HEK293T (cell line): ENCODE results near the gene FADS6.
A peak's percentile ranks its signal among the peaks of the same experiment; 100 is the strongest.

ENCODE experiments used
- CTCF ChIA-PET: fragments of 350-600 bp; formaldehyde crosslinking; extraction: SDS; loops from one replicate; lab custom pipeline; 2021; ENCODE audit warnings: antibody characterized with exemption, inconsistent platforms; lab: Yijun Ruan, JAX
- POLR2A ChIA-PET: fragments of 350-600 bp; formaldehyde crosslinking; extraction: SDS; loops from one replicate; lab custom pipeline; 2020; ENCODE audit warnings: antibody characterized with exemption, inconsistent platforms; lab: Yijun Ruan, JAX
- DNase-seq: peaks from one replicate; pipeline ENCODE4 v3.0.0; 2012; ENCODE audit warnings: mixed read lengths; ENCODE audit errors: extremely low spot score
- ARNT ChIP-seq: fragments of 450-650 bp; IDR thresholded peaks from 2 replicates; pipeline ENCODE4 v1.6.1; 2017; ENCODE audit warnings: mild to moderate bottlenecking
- BHLHE40 ChIP-seq: fragments of 450-650 bp; IDR thresholded peaks from 2 replicates; pipeline ENCODE4 v1.6.1; 2016; ENCODE audit warnings: mild to moderate bottlenecking, moderate library complexity, borderline replicate concordance
- CTBP1 ChIP-seq: fragments of 450-650 bp; IDR thresholded peaks from 2 replicates; pipeline ENCODE4 v1.6.1; 2016; ENCODE audit warnings: borderline replicate concordance
- ELF4 ChIP-seq: fragments of 450-650 bp; IDR thresholded peaks from 2 replicates; pipeline ENCODE4 v1.6.1; 2017; ENCODE audit warnings: antibody characterized with exemption
- FOXA1 ChIP-seq: fragments of 450-650 bp; IDR thresholded peaks from 2 replicates; pipeline ENCODE4 v1.6.1; 2016; ENCODE audit warnings: mild to moderate bottlenecking
- FOXK2 ChIP-seq: fragments of 450-650 bp; IDR thresholded peaks from 2 replicates; pipeline ENCODE4 v1.6.1; 2016; ENCODE audit warnings: mild to moderate bottlenecking
- FOXM1 ChIP-seq: fragments of 450-650 bp; IDR thresholded peaks from 2 replicates; pipeline ENCODE4 v1.6.1; 2017; ENCODE audit warnings: mild to moderate bottlenecking, borderline replicate concordance
- HDGF ChIP-seq: fragments of 450-650 bp; IDR thresholded peaks from 2 replicates; pipeline ENCODE4 v1.6.1; 2017; ENCODE audit warnings: antibody characterized with exemption, borderline replicate concordance
- L3MBTL2 ChIP-seq: fragments of 450-650 bp; conservative IDR thresholded peaks from 2 replicates; pipeline ENCODE4 v1.6.1; 2016; ENCODE audit warnings: mild to moderate bottlenecking
- LEF1 ChIP-seq: fragments of 450-650 bp; IDR thresholded peaks from 2 replicates; pipeline ENCODE4 v1.6.1; 2017; ENCODE audit warnings: mild to moderate bottlenecking, borderline replicate concordance
- NFRKB ChIP-seq: fragments of 450-650 bp; IDR thresholded peaks from 2 replicates; pipeline ENCODE4 v1.6.1; 2016; ENCODE audit warnings: mild to moderate bottlenecking, moderate library complexity
- PKNOX1 ChIP-seq: fragments of 450-650 bp; IDR thresholded peaks from 2 replicates; pipeline ENCODE4 v1.6.1; 2016
- SP1 ChIP-seq: fragments of 450-650 bp; IDR thresholded peaks from 2 replicates; pipeline ENCODE4 v1.6.1; 2017
- SUZ12 ChIP-seq: fragments of 450-650 bp; IDR thresholded peaks from 2 replicates; pipeline ENCODE4 v1.6.1; 2016; ENCODE audit warnings: mild to moderate bottlenecking
- TARDBP ChIP-seq: fragments of 450-650 bp; IDR thresholded peaks from 2 replicates; pipeline ENCODE4 v1.6.1; 2016
- ZNF384 ChIP-seq: fragments of 450-650 bp; IDR thresholded peaks from 2 replicates; pipeline ENCODE4 v1.6.1; 2016

FADS6 gene

DNA sequence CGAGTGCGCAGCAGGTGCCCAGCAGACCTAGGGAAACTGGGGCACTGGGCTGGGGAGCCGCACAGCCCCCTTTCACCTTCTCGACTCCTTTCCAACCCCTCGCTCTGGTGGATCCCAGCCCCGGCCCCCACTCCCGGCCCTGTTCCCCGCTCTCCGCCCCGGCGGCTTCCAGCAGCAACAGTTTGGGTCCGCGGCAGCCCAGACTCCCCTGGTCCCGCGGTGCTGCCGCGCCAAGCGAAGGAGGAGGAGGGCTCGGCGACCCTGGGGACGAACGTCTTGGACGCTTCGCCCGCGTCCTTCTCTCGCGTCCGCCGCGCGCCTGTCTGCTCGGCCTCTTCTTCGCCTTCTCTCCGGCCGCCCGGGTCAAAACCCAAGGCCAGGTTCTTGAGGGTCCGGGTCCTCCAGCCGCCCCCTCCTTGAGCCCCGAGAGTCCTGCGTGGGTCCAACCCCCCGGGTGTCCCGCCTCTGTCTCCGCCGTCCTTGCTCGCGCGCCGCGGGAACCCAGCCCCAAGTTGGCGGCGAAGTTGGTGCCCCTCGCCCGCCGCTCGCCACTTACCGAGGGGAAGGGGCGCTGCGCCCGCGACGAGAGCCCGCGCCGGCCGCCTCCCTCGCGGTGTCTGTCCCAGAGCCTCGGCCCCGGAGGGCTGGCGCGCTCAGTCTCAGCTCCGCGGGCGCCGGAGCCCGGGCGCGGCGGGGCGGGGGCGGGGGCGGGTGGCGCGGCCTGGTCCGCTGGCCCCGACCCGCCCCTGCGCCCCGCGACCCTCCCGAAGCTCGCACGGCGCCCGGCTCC is 32.4 kb downstream of the FADS6 start:
- ChIA-PET POLR2A (interaction anchor here (1.7 to 3.0 kb wide), 2 partner anchors 8 to 12 kb away, joined by 12 to 19 read pairs; partner anchors contain the start of gene FDXR), CTCF (interaction anchor here (0.7 to 3.0 kb wide), 8 partner anchors 8 to 116 kb away, joined by 3 to 27 read pairs (median 16); partner anchors contain the start of gene FDXR)
- no peak for DNase-seq

GRCh38 chr17:74860229-74860871 is 33.1 kb downstream of the FADS6 start:
- POLR2A ChIA-PET: interaction anchor here (0.9 to 3.0 kb wide), 2 partner anchors 13 to 17 kb away, joined by 3 to 19 read pairs; partner anchors contain the start of gene FDXR
- CTCF ChIA-PET: interaction anchor here (0.7 to 2.5 kb wide), 3 partner anchors 17 to 115 kb away, joined by 3 to 25 read pairs (median 8); no protein-coding TSS in a partner anchor
- DNase-seq: no peak
- TF ChIP-seq NFRKB (no peak), ARNT (no peak), CTBP1 (no peak), LEF1 (no peak), FOXA1 (no peak), PKNOX1 (no peak), HDGF (no peak), FOXK2 (no peak), ZNF384 (no peak), TARDBP (no peak), FOXM1 (no peak), ELF4 (no peak)

More for the DNA sequence above, 32.4 kb downstream of the FADS6 start:
- no peak for TF ChIP-seq LEF1
- TF ChIP-seq FOXM1: no peak
- TF ChIP-seq FOXK2: no peak
- TF ChIP-seq HDGF: no peak
- TF ChIP-seq BHLHE40: no peak
- no peak for TF ChIP-seq PKNOX1
- TF ChIP-seq NFRKB: no peak
- no peak for TF ChIP-seq SP1
- no peak for TF ChIP-seq SUZ12
- no peak for TF ChIP-seq CTBP1
- TF ChIP-seq ARNT: no peak
- no peak for TF ChIP-seq L3MBTL2
- no peak for TF ChIP-seq ELF4
- no peak for TF ChIP-seq TARDBP

GRCh38 chr17:74859459-74860228 is 33.8 kb downstream of the FADS6 start, which contains the start of gene GRIN2C:
GRIN2C (minus strand) TSS chr17:74859885; CDS start chr17:74855092, 4,793 bp downstream.
- ChIA-PET CTCF (interaction anchor here (0.7 to 1.7 kb wide), 2 partner anchors 12 to 17 kb away, joined by 3 to 8 read pairs; no protein-coding TSS in a partner anchor), POLR2A (interaction anchor here (0.9 to 3.0 kb wide), 4 partner anchors 13 to 17 kb away, joined by 3 to 19 read pairs (median 9); partner anchors contain the start of gene FDXR)
- peak; percentile 70 for DNase-seq
- TF ChIP-seq FOXM1: peak; percentile 44; the same call in 1 of the 2 replicates
- TF ChIP-seq CTBP1: no peak

DNA sequence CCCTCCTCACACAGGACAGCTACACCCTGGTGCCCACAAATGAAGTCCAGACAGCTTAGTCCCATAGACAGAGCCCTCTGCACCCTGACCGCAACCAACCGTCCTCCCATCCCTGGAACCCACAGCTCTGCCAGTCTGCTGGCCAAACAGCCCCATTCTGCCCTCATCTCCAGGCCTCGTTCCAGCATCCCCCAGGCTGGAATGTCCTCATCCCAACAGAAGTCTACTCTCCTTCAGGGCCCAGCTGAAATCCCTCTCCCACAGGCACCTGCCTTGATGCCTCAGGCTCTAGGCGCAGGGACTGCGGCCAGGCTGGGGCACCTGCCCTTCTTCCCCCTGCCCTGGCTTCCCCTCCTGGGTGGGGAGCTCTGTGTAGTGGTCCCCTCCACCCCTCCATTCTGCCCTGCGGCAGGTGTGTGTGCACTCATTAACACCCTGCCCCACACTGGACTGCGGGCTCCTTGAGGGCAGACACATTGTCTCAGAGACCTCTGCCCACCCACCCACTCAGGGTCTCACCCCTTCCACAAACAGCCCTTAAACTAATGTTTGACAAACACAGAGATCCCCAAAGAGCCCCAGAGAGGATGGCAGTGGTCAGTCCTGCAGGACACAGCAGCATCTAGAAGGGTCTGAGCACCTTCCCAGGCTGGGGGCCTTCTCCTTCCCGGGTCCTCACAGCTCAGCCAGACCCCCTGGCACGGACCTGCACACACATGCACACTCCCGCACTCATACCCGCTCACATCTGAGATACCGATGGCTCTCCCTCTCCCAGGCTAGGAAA is 34.6 kb downstream of the FADS6 start:
- CTCF ChIA-PET: interaction anchor here (0.7 to 2.0 kb wide), 5 partner anchors 12 to 22 kb away, joined by 3 to 11 read pairs (median 5); no protein-coding TSS in a partner anchor
- TF ChIP-seq SP1 (no peak), FOXK2 (no peak), FOXM1 (no peak), L3MBTL2 (no peak), ZNF384 (no peak), SUZ12 (no peak), LEF1 (no peak)
- POLR2A ChIA-PET: interaction anchor here (0.9 to 2.3 kb wide), 2 partner anchors 12 to 14 kb away, joined by 3 to 15 read pairs; partner anchors contain the start of gene FDXR
- DNase-seq: no peak

DNA sequence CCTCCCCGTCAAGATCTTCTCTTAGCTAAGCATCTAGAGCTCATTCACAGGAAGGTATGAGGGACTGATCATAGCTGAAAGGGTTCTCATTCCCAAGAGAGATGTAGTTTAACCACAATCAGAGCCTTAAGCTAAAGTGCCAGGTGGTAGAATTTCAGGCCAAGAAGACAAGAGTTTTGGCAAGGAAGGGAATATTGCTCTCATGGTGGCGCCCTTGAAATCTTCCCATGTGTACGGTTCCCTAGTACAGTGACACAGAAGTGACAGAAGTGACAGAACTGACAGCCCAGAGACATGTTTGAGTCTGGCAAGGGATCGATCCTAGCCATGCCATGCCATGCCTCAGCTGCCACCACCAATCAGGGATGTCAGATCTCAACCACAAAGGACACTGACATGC is 36.2 kb downstream of the FADS6 start:
- DNase-seq: no peak
- POLR2A ChIA-PET: interaction anchor here (1.0 to 2.3 kb wide), 4 partner anchors 13 to 19 kb away, joined by 3 to 15 read pairs (median 4); partner anchors contain the start of gene FDXR
- CTCF ChIA-PET: interaction anchor here (2.0 kb wide), 1 partner anchor 14 kb away, joined by 11 read pairs; no protein-coding TSS in a partner anchor
- TF ChIP-seq L3MBTL2: no peak
- no peak for TF ChIP-seq ZNF384
- no peak for TF ChIP-seq FOXK2
- TF ChIP-seq ARNT: no peak
- TF ChIP-seq FOXA1: no peak
- TF ChIP-seq SUZ12: no peak
- no peak for TF ChIP-seq TARDBP
- no peak for TF ChIP-seq HDGF
- TF ChIP-seq ELF4: no peak
- TF ChIP-seq PKNOX1: no peak
- no peak for TF ChIP-seq SP1
